NCI-H146 treated with DMSO at 0.1 percent for 48 hours (cell line): Measurements from ENCODE around the gene IMP4.
A peak's percentile ranks its signal among the peaks of the same experiment; 100 is the strongest.
"Not testable (repeated sequence)": the region's sequence is repeated elsewhere in the genome, so short reads cannot be mapped to it uniquely, and the experiment has no call there.

Source experiments
- DNase-seq: peaks from one replicate; lab custom pipeline; 2025; ENCODE audit not compliant: unreplicated experiment; lab: John Stamatoyannopoulos, UW

IMP4 gene

DNA sequence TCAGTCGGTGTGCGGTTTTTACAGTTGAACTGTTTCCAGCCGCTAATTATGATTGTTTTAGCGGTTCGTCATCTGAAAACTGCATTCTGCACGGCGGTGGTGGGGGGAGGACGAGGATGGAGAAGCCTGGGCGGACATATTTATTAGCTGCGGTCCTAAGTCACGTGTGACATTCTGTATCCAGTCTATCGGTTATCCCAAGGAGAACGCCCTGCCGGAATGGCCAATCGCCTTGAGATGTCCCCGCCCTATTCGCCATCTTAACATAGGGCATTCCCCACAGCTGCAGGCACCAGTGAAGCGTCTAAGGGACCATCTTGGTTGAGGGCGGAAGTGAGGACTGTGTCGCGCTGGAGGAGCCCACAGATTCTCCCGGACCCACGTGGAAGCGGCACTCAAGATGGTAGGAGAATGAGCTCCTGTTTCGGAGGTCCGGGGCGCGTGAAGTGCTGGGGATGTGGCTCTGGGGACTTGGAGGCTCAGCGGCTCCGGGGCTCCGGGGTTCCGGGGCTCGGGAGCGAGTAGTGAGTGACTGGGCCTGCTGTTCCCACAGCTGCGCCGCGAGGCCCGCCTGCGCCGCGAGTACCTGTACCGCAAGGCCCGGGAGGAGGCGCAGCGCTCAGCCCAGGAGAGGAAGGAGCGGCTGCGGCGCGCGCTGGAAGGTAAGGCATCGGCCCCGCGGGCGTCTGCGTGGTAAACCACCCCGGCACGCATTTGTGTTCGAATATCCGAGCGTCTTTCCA is at the start of gene IMP4:
TSS of gene IMP4 (plus strand) at position 365 of the 743 bp plus-strand sequence. CDS start at position 401, 36 bp downstream.
- peak; percentile 99 for DNase-seq

- DNase-seq = no peak
These were observed 42.3 kb upstream of the IMP4 start for GRCh38 chr2:130300258-130300969.

DNA sequence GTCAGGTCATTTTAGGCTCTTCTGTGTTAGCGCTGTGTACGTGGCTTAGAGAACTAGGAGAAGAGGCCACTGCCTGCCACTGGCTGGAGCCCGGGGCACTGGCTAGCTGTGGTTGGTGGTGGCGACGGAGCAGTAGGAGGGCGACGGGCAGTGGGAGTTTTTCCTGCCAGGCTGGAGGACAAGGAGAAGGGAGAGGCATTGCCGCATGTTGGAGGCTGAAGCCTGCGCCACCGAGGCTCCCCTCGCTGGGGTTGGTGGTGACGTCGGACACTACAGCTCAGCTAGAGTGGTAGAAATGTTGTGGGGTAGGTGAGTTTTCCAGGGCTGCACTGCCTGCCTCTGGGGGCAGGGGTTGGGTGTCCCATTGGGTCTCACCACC is 41.7 kb upstream of the IMP4 start:
- no peak for DNase-seq

GRCh38 chr2:130302164-130302886 is 40.4 kb upstream of the IMP4 start:
- no peak for DNase-seq

- no peak for DNase-seq
These were observed 39.5 kb upstream of the IMP4 start for GRCh38 chr2:130303169-130303568.

GRCh38 chr2:130304726-130305125 is 38.0 kb upstream of the IMP4 start:
- DNase-seq = no peak

- DNase-seq = no peak
These were observed 34.8 kb upstream of the IMP4 start for GRCh38 chr2:130307850-130308249.

GRCh38 chr2:130310881-130311280 is 31.8 kb upstream of the IMP4 start:
- DNase-seq = no peak

GRCh38 chr2:130313812-130314334 is 28.8 kb upstream of the IMP4 start:
- DNase-seq = no peak

- DNase-seq = no peak
These were observed 28.3 kb upstream of the IMP4 start for GRCh38 chr2:130314377-130314776.

DNA sequence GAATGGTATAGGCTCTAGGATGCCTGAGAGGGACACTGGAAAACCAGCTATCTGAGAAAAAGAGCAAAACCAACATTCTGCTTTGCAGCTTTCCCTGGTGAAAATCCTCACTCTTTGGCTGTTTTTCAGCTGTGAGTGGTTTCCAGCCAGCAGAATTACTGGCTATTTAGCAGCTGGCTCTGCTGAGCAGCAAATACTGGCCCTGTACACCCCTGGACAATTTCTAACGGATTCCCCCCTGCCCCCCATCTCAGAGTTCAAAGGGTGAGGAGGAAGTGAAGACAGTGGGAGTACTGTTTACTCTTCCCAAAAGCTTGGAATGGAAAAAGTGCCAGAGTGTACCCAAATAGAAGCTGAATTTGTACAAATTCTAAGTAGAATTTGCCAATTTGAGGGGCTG is 26.1 kb upstream of the IMP4 start:
- DNase-seq = no peak

DNA sequence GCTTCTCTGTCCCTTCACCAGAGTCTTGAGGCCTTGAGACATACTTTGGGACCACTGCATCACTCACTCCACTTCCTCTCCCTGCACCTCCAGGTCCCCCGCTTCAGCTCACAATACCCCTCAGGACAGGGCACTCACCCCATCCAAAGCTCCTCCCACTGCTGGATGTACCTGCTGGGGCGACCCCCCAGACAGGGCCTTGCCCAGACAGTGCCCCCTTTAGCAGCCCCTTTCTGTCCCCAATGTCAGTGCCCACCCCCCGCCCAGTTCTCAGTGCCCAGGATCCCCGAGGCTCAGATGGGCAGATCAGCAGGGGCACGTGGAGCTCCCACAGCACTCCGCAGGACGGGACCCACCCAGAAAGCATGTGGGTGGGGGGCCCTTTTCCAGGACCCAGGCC is 23.8 kb upstream of the IMP4 start:
- no peak for DNase-seq

- DNase-seq = no peak
These were observed 23.2 kb upstream of the IMP4 start for GRCh38 chr2:130319536-130319935.

- peak; percentile 26 for DNase-seq
These were observed 14.8 kb upstream of the IMP4 start for GRCh38 chr2:130327703-130328527.

GRCh38 chr2:130328710-130329109 is 14.0 kb upstream of the IMP4 start:
- no peak for DNase-seq

DNA sequence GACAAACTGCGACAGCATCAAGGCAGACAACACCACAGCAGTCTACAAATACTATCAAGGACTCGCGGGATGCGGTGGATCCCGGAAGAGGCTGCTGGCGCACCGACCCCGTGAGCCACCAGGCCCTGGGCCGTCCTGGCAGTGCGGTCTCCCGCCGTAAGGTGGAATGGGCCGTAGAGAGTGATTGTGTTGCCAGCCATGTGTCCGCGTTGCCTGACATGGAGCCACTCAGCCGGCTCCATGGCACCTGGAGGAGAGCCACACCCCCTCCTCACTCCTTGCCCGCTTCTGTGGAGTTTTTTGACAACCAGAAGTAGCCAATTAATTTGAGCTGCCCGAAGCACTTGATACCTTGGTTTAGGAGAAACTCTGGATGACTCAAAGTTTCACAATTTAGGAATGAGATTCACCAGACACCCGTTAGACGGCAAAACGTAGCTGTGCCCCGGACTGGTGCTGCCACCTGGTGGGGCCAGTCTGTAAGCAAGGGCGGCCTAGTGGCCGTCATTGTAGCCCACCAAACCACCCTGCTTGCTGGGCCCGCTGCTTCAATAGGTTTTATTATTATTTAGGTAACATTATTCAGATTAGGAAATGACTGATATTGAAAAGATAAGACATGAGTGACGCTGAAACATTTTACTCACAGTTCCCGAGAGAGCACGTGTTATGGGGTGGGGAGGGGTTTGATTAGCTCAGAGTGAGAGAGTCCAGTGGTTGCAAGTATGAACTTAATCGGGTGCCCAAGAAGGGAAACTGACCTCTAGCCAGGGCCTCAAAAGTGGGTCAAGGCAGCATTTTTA is 10.2 kb upstream of the IMP4 start:
- peak; percentile 51 for DNase-seq

GRCh38 chr2:130333253-130333652 is 9.4 kb upstream of the IMP4 start:
- not testable (repeated sequence) for DNase-seq

DNA sequence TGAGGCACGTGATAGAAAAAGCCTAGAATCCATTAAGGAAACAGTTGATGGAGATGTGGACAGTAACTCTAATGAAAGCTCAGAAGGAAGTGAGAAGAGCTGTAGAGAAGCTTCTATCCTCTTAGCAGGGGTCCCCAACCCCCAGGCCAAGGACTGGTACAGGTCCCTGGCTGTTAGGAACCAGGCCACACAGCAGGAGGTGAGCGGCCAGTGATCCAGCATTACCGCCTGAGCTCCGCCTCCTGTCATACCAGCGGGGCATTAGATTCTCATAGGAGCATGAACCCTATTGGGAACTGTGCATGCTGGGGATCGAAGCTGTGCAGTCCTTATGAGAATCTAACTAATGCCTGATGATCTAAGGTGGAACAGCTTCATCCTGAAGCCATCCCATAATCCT is 8.7 kb upstream of the IMP4 start:
- no peak for DNase-seq

DNA sequence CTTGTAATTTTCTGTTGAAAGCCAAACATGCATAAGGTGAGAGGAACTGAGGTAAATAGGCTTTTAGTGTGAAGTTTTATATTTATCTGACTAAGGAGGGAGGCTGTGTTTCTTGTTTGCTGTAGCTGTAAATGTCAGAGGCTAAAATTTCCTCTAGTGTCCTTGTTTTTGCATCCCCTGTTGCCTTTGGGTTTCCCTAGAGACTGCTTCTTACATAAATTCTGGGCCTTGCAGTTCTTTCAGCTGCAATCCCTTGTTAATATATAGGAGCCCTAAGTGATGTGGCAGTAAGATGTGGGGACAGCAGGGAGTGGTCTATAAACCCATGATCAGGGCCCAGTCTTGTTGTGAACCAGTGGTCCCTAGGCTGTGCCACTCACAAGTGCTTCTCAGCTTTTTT is 7.5 kb upstream of the IMP4 start:
- no peak for DNase-seq
